ENCODE results near the gene SYNE2. TPM values are rescaled to one million over a fixed set of nuclear protein-coding genes. Genes with fewer than 3 reads are reported as not detected.

Gene SYNE2
- polyA plus RNA-seq, 1 donor from 2014 or later: 82.3 TPM

GRCh38 chr14:64194404-64194803 is 341.6 kb downstream of the SYNE2 start:
- H4K20me1 ChIP-seq (ENCODE audit: insufficient read depth): no peaks in the 10 kb centered on the region
- H3K27ac ChIP-seq (ENCODE audit: low read length): no peak overlapping the region
- H3K9me3 ChIP-seq (ENCODE audit: low read length): no peaks in the 10 kb centered on the region
- H2AFZ ChIP-seq (ENCODE audit: low read depth, low read length): no peak overlapping the region
- no peaks in the 10 kb centered on the region for H3K27me3 ChIP-seq (ENCODE audit: insufficient read depth, low read depth, low read length)
- H3K9ac ChIP-seq (ENCODE audit: low read length): no peak overlapping the region
- H3K4me3 ChIP-seq (ENCODE audit: low read length): no peak overlapping the region
- peaks cover 13% of the 10 kb centered on the region for H3F3A ChIP-seq (ENCODE audit: insufficient read depth, low read length, poor library complexity, severe bottlenecking)
- TF ChIP-seq CTCF (IDR thresholded peaks at IDR 0.05; ENCODE audit: poor library complexity, severe bottlenecking) (no peak), SMC3 (conservative IDR thresholded peaks at IDR 0.05; ENCODE audit: poor library complexity) (no peak), EP300 (conservative IDR thresholded peaks at IDR 0.05; ENCODE audit: poor library complexity, severe bottlenecking) (no peak), REST (IDR thresholded peaks at IDR 0.05; ENCODE audit: borderline replicate concordance) (no peak)
- H3K4me2 ChIP-seq (ENCODE audit: low read length): no peak overlapping the region
- H3K79me2 ChIP-seq (replicated peaks; ENCODE audit: insufficient read depth, low read length): peaks cover 17% of the 10 kb centered on the region
- H3K9me2 ChIP-seq (ENCODE audit: insufficient read depth, low read length): no peaks in the 10 kb centered on the region
- H3K36me3 ChIP-seq (ENCODE audit: insufficient read depth, low read length): no peaks in the 10 kb centered on the region

- Histone ChIP-seq H3F3A (ENCODE audit: insufficient read depth, low read length, poor library complexity, severe bottlenecking) (peaks cover 13% of the 10 kb centered on the region), H3K27me3 (ENCODE audit: insufficient read depth, low read depth, low read length) (no peaks in the 10 kb centered on the region), H3K9ac (ENCODE audit: low read length) (no peak overlapping the region), H2AFZ (ENCODE audit: low read depth, low read length) (no peak overlapping the region), H3K27ac (ENCODE audit: low read length) (peak overlapping the region; percentile 99), H3K79me2 (replicated peaks; ENCODE audit: insufficient read depth, low read length) (peaks cover 24% of the 10 kb centered on the region), H3K9me2 (ENCODE audit: insufficient read depth, low read length) (no peaks in the 10 kb centered on the region), H3K9me3 (ENCODE audit: low read length) (no peaks in the 10 kb centered on the region), H3K4me3 (ENCODE audit: low read length) (no peak overlapping the region), H3K36me3 (ENCODE audit: insufficient read depth, low read length) (no peaks in the 10 kb centered on the region), H4K20me1 (ENCODE audit: insufficient read depth) (no peaks in the 10 kb centered on the region), H3K4me2 (ENCODE audit: low read length) (no peak overlapping the region)
- TF ChIP-seq CTCF (IDR thresholded peaks at IDR 0.05; ENCODE audit: poor library complexity, severe bottlenecking) (no peak), RAD21 (conservative IDR thresholded peaks at IDR 0.05) (no peak), TAF1 (IDR thresholded peaks at IDR 0.05; ENCODE audit: low read depth) (no peak), EP300 (conservative IDR thresholded peaks at IDR 0.05; ENCODE audit: poor library complexity, severe bottlenecking) (no peak), POLR2AphosphoS5 (IDR thresholded peaks at IDR 0.05) (no peak), EZH2 (IDR thresholded peaks at IDR 0.05; ENCODE audit: borderline replicate concordance, insufficient read depth, low read length, poor library complexity, severe bottlenecking) (no peak), REST (IDR thresholded peaks at IDR 0.05; ENCODE audit: borderline replicate concordance) (no peak), MXI1 (conservative IDR thresholded peaks at IDR 0.05; ENCODE audit: poor library complexity, severe bottlenecking) (no peak)
These were observed 342.4 kb downstream of the SYNE2 start for GRCh38 chr14:64195199-64195598.

Data from neural cell (in vitro differentiated cells).